ENCODE data around the gene ATP2B2. TPM values are rescaled to one million over a fixed set of nuclear protein-coding genes. Genes with fewer than 3 reads are reported as not detected.

The ATP2B2 gene
- total and polyA plus RNA-seq, 2 donors (not counting 1 experiment from before 2014, with no cell fraction given) = not detected

DNA sequence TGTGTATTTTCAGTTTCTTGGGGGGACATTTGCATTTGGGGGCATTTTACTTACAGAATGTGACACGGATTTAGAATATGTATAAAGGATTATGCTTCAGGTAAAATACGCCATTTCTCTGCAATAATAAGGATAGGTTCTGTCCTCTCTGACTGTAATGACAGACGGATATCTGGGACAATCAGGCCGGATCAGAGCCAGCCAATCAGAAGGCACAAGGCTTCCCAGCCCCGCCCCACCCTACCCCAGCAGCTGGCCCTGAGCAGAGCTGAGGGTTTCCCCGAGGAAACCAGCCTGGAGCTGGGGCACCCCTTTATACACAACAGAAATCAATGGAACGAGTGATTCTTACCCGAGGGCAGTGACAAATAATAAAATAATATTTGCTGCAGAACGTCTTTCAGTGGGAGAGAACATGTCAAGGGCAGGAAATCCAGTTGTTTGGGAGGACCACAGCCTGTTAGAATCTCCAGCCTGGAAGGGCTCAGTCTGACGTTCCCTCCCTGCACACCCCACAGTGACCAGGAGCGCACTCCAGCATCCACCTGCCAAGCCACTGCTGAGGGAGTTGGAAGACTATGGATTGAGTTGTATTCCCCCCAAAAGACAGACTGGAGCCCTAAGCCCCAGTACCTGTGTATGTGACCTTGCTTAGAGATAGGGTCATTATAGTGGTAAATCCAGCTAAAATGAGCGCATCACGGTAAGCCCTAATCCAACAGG, 154.2 kb downstream of the ATP2B2 start:
- Mint-ChIP-seq H3K9me3 (ENCODE audit: insufficient read depth) (no peaks in the 10 kb centered on the region), H3K27me3 (no peaks in the 10 kb centered on the region), H3K4me3 (no peak overlapping the region), H3K27ac (no peak overlapping the region), H3K4me1 (peaks cover 37% of the 10 kb centered on the region)
- Histone ChIP-seq H2AFZ (ENCODE audit: insufficient read depth, low read depth, low read length, poor library complexity, severe bottlenecking) (no peak overlapping the region), H3K36me3 (replicated peaks in 1 of 2; ENCODE audit: control extremely low read depth in 1 of 2, control insufficient read depth in 1 of 2, extremely low read depth in 1 of 2, insufficient read depth in 2 of 2, low read length in 1 of 2) (no peaks in the 10 kb centered on the region), H3K4me3 (ENCODE audit: control extremely low read depth in 1 of 5, extremely low read depth in 1 of 5, insufficient read depth in 1 of 5, low read depth in 2 of 5, low read length in 4 of 5) (no peak overlapping the region), H3K4me2 (replicated peaks; ENCODE audit: low read depth, low read length, poor library complexity, severe bottlenecking) (no peak overlapping the region), H3K9ac (ENCODE audit: low read length) (no peak overlapping the region), H3K4me1 (ENCODE audit: control insufficient read depth in 2 of 2, insufficient read depth in 2 of 2, low read length in 2 of 2) (peaks cover 10 to 23% of the 10 kb centered on the region in 2 donors), H3K27me3 (replicated peaks in 1 of 4; ENCODE audit: control extremely low read depth in 1 of 4, control insufficient read depth in 3 of 4, insufficient read depth in 4 of 4, low read length in 3 of 4) (peaks cover 0 to 4% (median 0%) of the 10 kb centered on the region in 4 experiments), H4K20me1 (ENCODE audit: control insufficient read depth, insufficient read depth, low read length, poor library complexity, severe bottlenecking) (no peaks in the 10 kb centered on the region), H3K27ac (ENCODE audit: low read length in 2 of 2) (no peak overlapping the region), H3K9me3 (ENCODE audit: control extremely low read depth in 1 of 3, control insufficient read depth in 2 of 3, insufficient read depth in 1 of 3, low read length in 2 of 3) (peaks cover 0 to 3% (median 0%) of the 10 kb centered on the region in 3 donors), H3K79me2 (ENCODE audit: control insufficient read depth, insufficient read depth, low read length) (no peaks in the 10 kb centered on the region)
- DNase-seq (no peak), ATAC-seq (ENCODE audit: low read depth) (no peak)
- intact Hi-C loops (cut with micrococcal nuclease) = no loop called here
- CTCF ChIA-PET = interaction anchor here (2.7 kb wide), 1 partner anchor 387 kb away, joined by 9 read pairs; no protein-coding TSS in a partner anchor
- POLR2A ChIA-PET = interaction anchor here (0.5 kb wide), 1 partner anchor 431 kb away, joined by 3 read pairs; no protein-coding TSS in a partner anchor
- TF ChIP-seq, protein P1, sequence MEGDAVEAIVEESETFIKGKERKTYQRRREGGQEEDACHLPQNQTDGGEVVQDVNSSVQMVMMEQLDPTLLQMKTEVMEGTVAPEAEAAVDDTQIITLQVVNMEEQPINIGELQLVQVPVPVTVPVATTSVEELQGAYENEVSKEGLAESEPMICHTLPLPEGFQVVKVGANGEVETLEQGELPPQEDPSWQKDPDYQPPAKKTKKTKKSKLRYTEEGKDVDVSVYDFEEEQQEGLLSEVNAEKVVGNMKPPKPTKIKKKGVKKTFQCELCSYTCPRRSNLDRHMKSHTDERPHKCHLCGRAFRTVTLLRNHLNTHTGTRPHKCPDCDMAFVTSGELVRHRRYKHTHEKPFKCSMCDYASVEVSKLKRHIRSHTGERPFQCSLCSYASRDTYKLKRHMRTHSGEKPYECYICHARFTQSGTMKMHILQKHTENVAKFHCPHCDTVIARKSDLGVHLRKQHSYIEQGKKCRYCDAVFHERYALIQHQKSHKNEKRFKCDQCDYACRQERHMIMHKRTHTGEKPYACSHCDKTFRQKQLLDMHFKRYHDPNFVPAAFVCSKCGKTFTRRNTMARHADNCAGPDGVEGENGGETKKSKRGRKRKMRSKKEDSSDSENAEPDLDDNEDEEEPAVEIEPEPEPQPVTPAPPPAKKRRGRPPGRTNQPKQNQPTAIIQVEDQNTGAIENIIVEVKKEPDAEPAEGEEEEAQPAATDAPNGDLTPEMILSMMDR (IDR thresholded peaks at IDR 0.05) = no peak
- 89% methylated on average over 10 of the region's 13 CpGs for WGBS (ENCODE audit: insufficient coverage)

- Histone ChIP-seq H3K4me2 (replicated peaks; ENCODE audit: low read depth, low read length, poor library complexity, severe bottlenecking) (no peak overlapping the region), H3K79me2 (ENCODE audit: control insufficient read depth, insufficient read depth, low read length) (no peaks in the 10 kb centered on the region), H4K20me1 (ENCODE audit: control insufficient read depth, insufficient read depth, low read length, poor library complexity, severe bottlenecking) (no peaks in the 10 kb centered on the region), H3K9ac (ENCODE audit: low read length) (no peak overlapping the region), H3K9me3 (ENCODE audit: control extremely low read depth in 1 of 3, control insufficient read depth in 2 of 3, insufficient read depth in 1 of 3, low read length in 2 of 3) (peaks cover 0 to 3% (median 0%) of the 10 kb centered on the region in 3 donors), H3K4me3 (ENCODE audit: control extremely low read depth in 1 of 5, extremely low read depth in 1 of 5, insufficient read depth in 1 of 5, low read depth in 2 of 5, low read length in 4 of 5) (no peak overlapping the region), H3K4me1 (ENCODE audit: control insufficient read depth in 2 of 2, insufficient read depth in 2 of 2, low read length in 2 of 2) (peaks cover 10 to 23% of the 10 kb centered on the region in 2 donors), H3K27ac (ENCODE audit: low read length in 2 of 2) (no peak overlapping the region), H2AFZ (ENCODE audit: insufficient read depth, low read depth, low read length, poor library complexity, severe bottlenecking) (no peak overlapping the region), H3K36me3 (replicated peaks in 1 of 2; ENCODE audit: control extremely low read depth in 1 of 2, control insufficient read depth in 1 of 2, extremely low read depth in 1 of 2, insufficient read depth in 2 of 2, low read length in 1 of 2) (no peaks in the 10 kb centered on the region), H3K27me3 (replicated peaks in 1 of 4; ENCODE audit: control extremely low read depth in 1 of 4, control insufficient read depth in 3 of 4, insufficient read depth in 4 of 4, low read length in 3 of 4) (peaks cover 0 to 4% (median 0%) of the 10 kb centered on the region in 4 experiments)
- H3K4me1 Mint-ChIP-seq = peaks cover 35% of the 10 kb centered on the region
- H3K9me3 Mint-ChIP-seq (ENCODE audit: insufficient read depth) = no peaks in the 10 kb centered on the region
- no peak overlapping the region for H3K27ac Mint-ChIP-seq
- ChIA-PET POLR2A (no interaction called here), CTCF (no interaction called here)
- WGBS (ENCODE audit: insufficient coverage) = 93% methylated on average over 21 of the region's 22 CpGs
- H3K4me3 Mint-ChIP-seq = no peak overlapping the region
- DNase-seq = no peak
- TF ChIP-seq EZH2 (IDR thresholded peaks at IDR 0.05; ENCODE audit: borderline replicate concordance, insufficient read depth, low read depth, low read length, poor library complexity, severe bottlenecking) = no peak
- TF ChIP-seq, protein P1 (IDR thresholded peaks at IDR 0.05) = no peak
- intact Hi-C loops (cut with micrococcal nuclease) = no loop called here
- H3K27me3 Mint-ChIP-seq = no peaks in the 10 kb centered on the region
- ATAC-seq (ENCODE audit: low read depth) = no peak
These were observed 154.9 kb downstream of the ATP2B2 start for GRCh38 chr3:10350324-10350985.

Measured in B cell (primary cell).